DOHH2 (cell line): ENCODE data around the gene DPPA4.

Source experiments
- H3F3A ChIP-seq: fragments of 200-600 bp; sonication (generic), shearing (Covaris generic); 2 replicates; pipeline ENCODE4 v1.6.0; 2016; ENCODE audit warnings: antibody characterized with exemption, mild to moderate bottlenecking; ENCODE audit not compliant: control insufficient read depth, insufficient read depth
- H3K27ac ChIP-seq: fragments of 200-600 bp; sonication (generic); 2 replicates; pipeline ENCODE4 v1.5.1; 2014; ENCODE audit warnings: low read depth, mild to moderate bottlenecking, low read length, moderate library complexity
- H3K27me3 ChIP-seq: fragments of 200-600 bp; sonication (generic); 2 replicates; pipeline ENCODE4 v1.6.1; 2014; ENCODE audit warnings: mild to moderate bottlenecking, low read length, mixed read lengths; ENCODE audit not compliant: control insufficient read depth
- H3K36me3 ChIP-seq: fragments of 200-600 bp; sonication (generic); 2 replicates; pipeline ENCODE4 v1.6.1; 2014; ENCODE audit warnings: mild to moderate bottlenecking, low read length, moderate library complexity, mixed read lengths; ENCODE audit not compliant: control insufficient read depth
- H3K4me1 ChIP-seq: fragments of 200-600 bp; sonication (generic); 2 replicates; pipeline ENCODE4 v1.6.1; 2014; ENCODE audit warnings: mild to moderate bottlenecking, low read length, mixed read lengths; ENCODE audit not compliant: control insufficient read depth
- H3K4me2 ChIP-seq: fragments of 200-600 bp; sonication (generic); 2 replicates; pipeline ENCODE4 v1.6.0; 2014; ENCODE audit warnings: mild to moderate bottlenecking, low read length, moderate library complexity
- H3K4me3 ChIP-seq: fragments of 200-600 bp; sonication (generic); 2 replicates; pipeline ENCODE4 v1.5.1; 2014; ENCODE audit warnings: mild to moderate bottlenecking, low read length, mixed read lengths
- H3K79me2 ChIP-seq: fragments of 200-600 bp; sonication (generic); 2 replicates; pipeline ENCODE4 v1.6.1; 2014; ENCODE audit warnings: mild to moderate bottlenecking, low read length, mixed read lengths; ENCODE audit not compliant: control insufficient read depth
- H3K9me2 ChIP-seq: fragments of 200-600 bp; sonication (generic); replicated peaks from 2 replicates; pipeline ENCODE4 v1.6.1; 2014; ENCODE audit warnings: mild to moderate bottlenecking, low read length, mixed read lengths; ENCODE audit not compliant: control insufficient read depth
- H3K9me3 ChIP-seq: fragments of 200-600 bp; sonication (generic); 2 replicates; pipeline ENCODE4 v1.6.1; 2014; ENCODE audit warnings: antibody characterized with exemption, low read length, mixed read lengths; ENCODE audit not compliant: control insufficient read depth, insufficient read depth
- H4K20me1 ChIP-seq: fragments of 200-600 bp; sonication (generic); 2 replicates; pipeline ENCODE4 v1.6.0; 2014; ENCODE audit warnings: low read depth, mild to moderate bottlenecking, antibody characterized with exemption, low read length, moderate library complexity; ENCODE audit not compliant: control insufficient read depth, insufficient read depth
- EZH2phosphoT487 ChIP-seq: fragments of 200-600 bp; sonication (generic); IDR thresholded peaks from 2 replicates; pipeline ENCODE4 v1.6.1; 2017; ENCODE audit warnings: borderline replicate concordance, mild to moderate bottlenecking, antibody characterized with exemption, low read length, moderate library complexity, mixed read lengths
- TF ChIP-seq, protein P1 (sequence below): fragments of 200-600 bp; sonication (generic); IDR thresholded peaks from one replicate; pipeline ENCODE4 v1.5.1; 2014; ENCODE audit warnings: antibody characterized with exemption, mild to moderate bottlenecking, low read depth, low read length; ENCODE audit not compliant: poor library complexity, severe bottlenecking

DPPA4 gene

DNA sequence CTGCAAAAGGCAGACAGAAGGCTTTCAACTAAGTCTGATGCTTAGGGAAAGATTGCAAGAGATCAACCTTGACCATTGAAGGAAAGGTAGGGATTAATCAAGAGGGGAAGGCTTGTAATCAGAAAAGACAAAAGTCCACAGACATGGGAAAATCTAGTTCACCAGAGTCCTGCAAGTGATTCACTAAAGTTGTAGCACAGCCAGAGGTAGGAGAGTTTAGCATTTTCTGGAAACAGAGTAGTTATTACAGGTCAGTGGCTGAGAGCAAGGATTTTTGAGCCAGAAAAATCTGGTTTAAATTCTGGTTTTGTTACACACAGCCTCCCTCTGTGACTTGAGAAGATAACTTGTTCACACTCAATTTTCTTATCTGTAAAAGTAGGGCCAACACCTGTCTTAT is 35.3 kb upstream of the DPPA4 start:
- H3K4me1 ChIP-seq = no peaks in the 10 kb centered on the region

DNA sequence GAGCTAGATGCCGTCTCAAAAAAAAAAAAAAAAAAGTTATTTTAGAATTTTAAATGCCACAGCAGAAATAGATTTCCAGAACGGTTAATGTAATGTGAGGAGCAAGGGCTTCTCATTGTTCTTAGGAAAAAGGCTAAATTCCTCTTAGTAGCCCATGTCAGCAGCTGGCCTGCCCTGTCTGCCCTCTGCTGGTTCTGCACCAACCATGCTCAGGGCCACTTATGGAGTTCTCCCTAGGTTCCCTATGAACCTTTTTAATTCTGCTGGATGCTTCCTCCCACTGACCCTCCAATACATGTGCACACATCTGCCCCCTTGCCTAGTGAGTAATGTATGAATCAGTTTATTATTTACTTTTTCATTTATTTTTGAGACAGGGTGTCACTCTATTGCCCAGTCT is 32.2 kb upstream of the DPPA4 start:
- H3K4me1 ChIP-seq = no peaks in the 10 kb centered on the region
- H4K20me1 ChIP-seq = no peaks in the 10 kb centered on the region
- no peak overlapping the region for H3K4me2 ChIP-seq
- TF ChIP-seq, protein P1, sequence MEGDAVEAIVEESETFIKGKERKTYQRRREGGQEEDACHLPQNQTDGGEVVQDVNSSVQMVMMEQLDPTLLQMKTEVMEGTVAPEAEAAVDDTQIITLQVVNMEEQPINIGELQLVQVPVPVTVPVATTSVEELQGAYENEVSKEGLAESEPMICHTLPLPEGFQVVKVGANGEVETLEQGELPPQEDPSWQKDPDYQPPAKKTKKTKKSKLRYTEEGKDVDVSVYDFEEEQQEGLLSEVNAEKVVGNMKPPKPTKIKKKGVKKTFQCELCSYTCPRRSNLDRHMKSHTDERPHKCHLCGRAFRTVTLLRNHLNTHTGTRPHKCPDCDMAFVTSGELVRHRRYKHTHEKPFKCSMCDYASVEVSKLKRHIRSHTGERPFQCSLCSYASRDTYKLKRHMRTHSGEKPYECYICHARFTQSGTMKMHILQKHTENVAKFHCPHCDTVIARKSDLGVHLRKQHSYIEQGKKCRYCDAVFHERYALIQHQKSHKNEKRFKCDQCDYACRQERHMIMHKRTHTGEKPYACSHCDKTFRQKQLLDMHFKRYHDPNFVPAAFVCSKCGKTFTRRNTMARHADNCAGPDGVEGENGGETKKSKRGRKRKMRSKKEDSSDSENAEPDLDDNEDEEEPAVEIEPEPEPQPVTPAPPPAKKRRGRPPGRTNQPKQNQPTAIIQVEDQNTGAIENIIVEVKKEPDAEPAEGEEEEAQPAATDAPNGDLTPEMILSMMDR = no peak
- TF ChIP-seq EZH2phosphoT487 = no peak
- no peaks in the 10 kb centered on the region for H3K36me3 ChIP-seq
- no peaks in the 10 kb centered on the region for H3K9me3 ChIP-seq
- H3K4me3 ChIP-seq = no peak overlapping the region
- H3K79me2 ChIP-seq = no peaks in the 10 kb centered on the region
- no peaks in the 10 kb centered on the region for H3F3A ChIP-seq
- no peaks in the 10 kb centered on the region for H3K9me2 ChIP-seq
- no peaks in the 10 kb centered on the region for H3K27me3 ChIP-seq
- H3K27ac ChIP-seq = no peak overlapping the region

More for the DNA sequence above, 35.3 kb upstream of the DPPA4 start:
- Histone ChIP-seq H3K27me3 (no peaks in the 10 kb centered on the region), H3K27ac (no peak overlapping the region), H3K9me2 (no peaks in the 10 kb centered on the region), H4K20me1 (no peaks in the 10 kb centered on the region), H3K79me2 (no peaks in the 10 kb centered on the region), H3K9me3 (no peaks in the 10 kb centered on the region), H3K4me2 (no peak overlapping the region), H3K36me3 (no peaks in the 10 kb centered on the region), H3K4me3 (no peak overlapping the region), H3F3A (no peaks in the 10 kb centered on the region)
- TF ChIP-seq, protein P1 = no peak
- TF ChIP-seq EZH2phosphoT487 = no peak

DNA sequence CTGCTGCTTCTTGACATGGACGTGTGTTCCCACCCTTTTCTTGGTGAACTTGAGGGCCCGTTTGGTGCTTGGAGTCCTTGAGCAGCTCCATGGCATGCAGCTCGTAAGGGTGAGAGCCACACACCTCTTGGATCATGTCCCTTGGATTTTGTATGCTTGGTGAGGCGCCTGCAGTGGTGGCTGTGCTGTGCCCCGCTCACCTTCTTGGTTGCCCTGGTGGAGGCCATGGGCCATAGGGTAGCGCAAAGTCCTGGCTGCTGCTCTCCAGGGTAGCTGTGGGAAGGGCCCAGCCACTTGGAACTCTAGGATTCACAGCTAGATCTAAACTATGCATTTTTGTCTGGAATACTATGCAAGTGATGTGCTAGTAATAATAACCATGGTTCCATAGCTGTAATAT is 26.7 kb upstream of the DPPA4 start:
- Histone ChIP-seq H3K27me3 (no peaks in the 10 kb centered on the region), H3K79me2 (no peaks in the 10 kb centered on the region), H3F3A (no peaks in the 10 kb centered on the region), H3K27ac (no peak overlapping the region), H3K4me3 (no peak overlapping the region), H3K4me1 (no peaks in the 10 kb centered on the region), H3K9me3 (no peaks in the 10 kb centered on the region), H3K9me2 (no peaks in the 10 kb centered on the region), H3K4me2 (no peak overlapping the region), H3K36me3 (no peaks in the 10 kb centered on the region), H4K20me1 (no peaks in the 10 kb centered on the region)
- no peak for TF ChIP-seq EZH2phosphoT487
- TF ChIP-seq, protein P1 = no peak

DNA sequence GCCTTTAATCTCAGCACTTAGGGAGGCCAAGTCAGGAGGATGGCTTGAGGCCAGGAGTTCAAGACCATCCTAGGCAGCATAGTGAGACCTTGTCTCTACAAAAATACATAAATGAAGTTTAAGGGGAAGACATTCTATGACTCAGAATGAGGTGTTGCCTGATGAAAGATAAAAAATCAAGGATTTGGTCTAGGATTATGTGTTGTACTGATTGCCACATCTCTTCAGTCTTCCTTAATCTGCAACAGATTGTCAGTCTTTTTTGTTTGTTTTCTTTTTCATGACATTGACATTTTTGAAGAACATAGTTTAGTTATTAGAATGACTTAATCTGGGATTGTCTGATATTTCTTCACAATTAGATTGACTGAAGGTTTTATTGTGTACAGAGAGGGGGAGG is 26.3 kb upstream of the DPPA4 start:
- H3K4me3 ChIP-seq = no peak overlapping the region
- no peaks in the 10 kb centered on the region for H3K9me2 ChIP-seq
- no peak overlapping the region for H3K4me2 ChIP-seq
- H3K27me3 ChIP-seq = no peaks in the 10 kb centered on the region
- TF ChIP-seq EZH2phosphoT487 = no peak
- TF ChIP-seq, protein P1 = no peak
- no peaks in the 10 kb centered on the region for H3K4me1 ChIP-seq
- H3K79me2 ChIP-seq = no peaks in the 10 kb centered on the region
- H3K9me3 ChIP-seq = no peaks in the 10 kb centered on the region
- no peaks in the 10 kb centered on the region for H3K36me3 ChIP-seq
- no peaks in the 10 kb centered on the region for H3F3A ChIP-seq
- no peak overlapping the region for H3K27ac ChIP-seq
- no peaks in the 10 kb centered on the region for H4K20me1 ChIP-seq
